ENCODE results near the gene ODAD3.

DNA sequence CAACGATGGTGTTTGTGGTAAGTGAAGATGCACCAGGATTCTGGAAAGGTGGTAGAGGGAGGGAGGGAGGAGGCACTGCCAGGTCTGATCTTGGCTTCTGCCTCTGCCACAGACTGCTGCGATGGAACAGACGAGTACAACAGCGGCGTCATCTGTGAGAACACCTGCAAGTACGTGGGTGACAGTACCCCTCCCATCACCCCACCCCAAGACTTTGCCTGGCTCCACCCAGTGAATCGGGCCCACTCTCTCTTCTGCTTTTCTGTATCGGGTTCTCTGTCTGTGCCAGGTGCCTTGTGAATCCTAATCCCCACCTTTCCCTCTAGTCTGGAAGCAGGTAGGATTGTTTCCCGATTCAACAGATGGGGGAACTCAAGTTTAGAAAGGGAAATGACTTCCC lies 3.0 kb upstream of the ODAD3 start:
- TF ChIP-seq, protein P1, sequence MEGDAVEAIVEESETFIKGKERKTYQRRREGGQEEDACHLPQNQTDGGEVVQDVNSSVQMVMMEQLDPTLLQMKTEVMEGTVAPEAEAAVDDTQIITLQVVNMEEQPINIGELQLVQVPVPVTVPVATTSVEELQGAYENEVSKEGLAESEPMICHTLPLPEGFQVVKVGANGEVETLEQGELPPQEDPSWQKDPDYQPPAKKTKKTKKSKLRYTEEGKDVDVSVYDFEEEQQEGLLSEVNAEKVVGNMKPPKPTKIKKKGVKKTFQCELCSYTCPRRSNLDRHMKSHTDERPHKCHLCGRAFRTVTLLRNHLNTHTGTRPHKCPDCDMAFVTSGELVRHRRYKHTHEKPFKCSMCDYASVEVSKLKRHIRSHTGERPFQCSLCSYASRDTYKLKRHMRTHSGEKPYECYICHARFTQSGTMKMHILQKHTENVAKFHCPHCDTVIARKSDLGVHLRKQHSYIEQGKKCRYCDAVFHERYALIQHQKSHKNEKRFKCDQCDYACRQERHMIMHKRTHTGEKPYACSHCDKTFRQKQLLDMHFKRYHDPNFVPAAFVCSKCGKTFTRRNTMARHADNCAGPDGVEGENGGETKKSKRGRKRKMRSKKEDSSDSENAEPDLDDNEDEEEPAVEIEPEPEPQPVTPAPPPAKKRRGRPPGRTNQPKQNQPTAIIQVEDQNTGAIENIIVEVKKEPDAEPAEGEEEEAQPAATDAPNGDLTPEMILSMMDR (conservative IDR thresholded peaks at IDR 0.05): no peak
- TF ChIP-seq ZFX (IDR thresholded peaks at IDR 0.05): no peak

Measured in C4-2B (cell line).